Stimulated activated CD4-positive, alpha-beta T cell treated with anti-CD3 and anti-CD28 coated beads, Interleukin-15, amount 100 ng/mL, for 48 hours (primary cell): ENCODE data around the gene NLGN4X.

Experiments
- DNase-seq, 2 donors: peaks; one replicate each; pipeline ENCODE4 v3.0.0-alpha.2; 2020; ENCODE audit warnings: low read depth in 2 of 2

Gene NLGN4X

GRCh38 chrX:5867778-5868177 lies 360.9 kb downstream of the NLGN4X start:
- DNase-seq = no peak

DNA sequence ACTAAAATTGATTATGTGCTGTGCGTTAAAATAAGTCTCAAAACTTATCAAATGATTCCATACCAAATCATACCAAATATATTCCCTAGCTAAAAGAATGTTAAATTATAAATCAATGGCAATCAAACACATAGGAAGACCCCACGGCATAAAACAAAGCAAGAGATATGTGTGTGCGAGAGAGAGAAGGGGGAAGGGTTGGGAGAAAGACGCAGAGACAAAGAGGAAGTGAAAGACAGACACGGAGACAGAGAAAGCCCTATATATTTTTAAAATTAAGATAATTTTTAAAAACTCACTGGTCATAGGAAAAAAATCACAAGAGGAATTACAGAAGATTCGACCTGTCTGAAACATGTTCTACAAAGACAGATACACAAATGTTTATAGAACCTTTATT lies 371.4 kb downstream of the NLGN4X start:
- DNase-seq = no peak

DNA sequence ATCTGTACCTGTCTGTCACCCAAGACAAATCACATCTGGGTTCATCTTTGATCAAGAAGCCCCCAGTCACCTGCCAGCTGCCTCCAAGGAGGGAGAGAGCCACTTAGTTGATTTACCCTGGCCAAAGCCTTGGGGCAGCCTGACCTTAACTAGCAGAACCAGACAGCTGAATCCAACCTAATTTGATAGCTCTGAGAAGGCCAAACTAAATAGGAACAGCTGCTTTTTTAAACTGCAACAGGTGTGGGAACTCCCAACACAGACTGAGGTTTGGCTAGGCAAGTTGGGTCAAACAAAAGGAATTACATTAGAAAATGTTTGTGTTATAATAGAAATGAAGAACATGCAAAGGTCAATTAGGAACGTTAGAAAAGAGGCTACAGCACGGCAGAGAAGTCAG lies 375.7 kb downstream of the NLGN4X start:
- no peak for DNase-seq

- no peak for DNase-seq
Measured at GRCh38 chrX:5842601-5843000, 386.1 kb downstream of the NLGN4X start.
